OCI-LY7 (cell line): ENCODE data around the gene ZNF281. TPM values are rescaled to one million over a fixed set of nuclear protein-coding genes. Genes with fewer than 3 reads are reported as not detected.

Experiments
- BruUV-seq: library from RNA; stranded (reverse); fragments of 400-500 nt; replicated peaks from 2 replicates; lab custom pipeline; 2021; lab: Mats Ljungman, UMichigan
- CTCF ChIA-PET: fragments of 300-600 bp; sonication (Branson Sonifier 250); formaldehyde crosslinking; loops from one replicate; lab custom pipeline; 2022; ENCODE audit warnings: antibody characterized with exemption; ENCODE audit not compliant: unreplicated experiment; lab: Charles Lee
- POLR2A ChIA-PET: fragments of 300-600 bp; sonication (Branson Sonifier 250); formaldehyde crosslinking; loops from one replicate; lab custom pipeline; 2022; ENCODE audit warnings: antibody characterized with exemption; lab: Charles Lee
- DNase-seq: peaks from one replicate; pipeline ENCODE4 v3.0.0-alpha.2; 2015; ENCODE audit warnings: low spot score
- H2AFZ ChIP-seq: fragments of 200-600 bp; sonication (generic), shearing (Covaris generic); 2 replicates; pipeline ENCODE4 v1.6.1; 2014; ENCODE audit warnings: mild to moderate bottlenecking, antibody characterized with exemption, low read length, moderate library complexity
- H3K27ac ChIP-seq: fragments of 200-600 bp; sonication (generic); 2 replicates; pipeline ENCODE4 v1.5.1; 2014; ENCODE audit warnings: mixed run types, low read depth, mild to moderate bottlenecking, moderate library complexity, low read length, inconsistent platforms; ENCODE audit not compliant: poor library complexity, severe bottlenecking
- H3K36me3 ChIP-seq: fragments of 200-600 bp; sonication (generic); 2 replicates; pipeline ENCODE4 v1.6.1; 2014; ENCODE audit warnings: mild to moderate bottlenecking, antibody characterized with exemption, low read length, moderate library complexity, mixed read lengths; ENCODE audit not compliant: insufficient read depth
- H3K4me1 ChIP-seq: fragments of 200-600 bp; sonication (generic); 2 replicates; pipeline ENCODE4 v1.5.1; 2014; ENCODE audit warnings: mild to moderate bottlenecking, low read length; ENCODE audit not compliant: insufficient read depth, poor library complexity, severe bottlenecking
- H3K4me2 ChIP-seq: fragments of 200-600 bp; sonication (generic); 2 replicates; pipeline ENCODE4 v1.6.1; 2014; ENCODE audit warnings: mild to moderate bottlenecking, low read length
- H3K4me3 ChIP-seq: fragments of 200-600 bp; sonication (generic); 2 replicates; pipeline ENCODE4 v1.5.1; 2014; ENCODE audit warnings: mild to moderate bottlenecking, low read depth, low read length; ENCODE audit not compliant: poor library complexity, severe bottlenecking
- H3K79me2 ChIP-seq: fragments of 200-600 bp; sonication (generic); 2 replicates; pipeline ENCODE4 v1.6.1; 2016; ENCODE audit warnings: low read depth, mild to moderate bottlenecking, low read length, moderate library complexity, mixed read lengths; ENCODE audit not compliant: insufficient read depth
- H3K9me2 ChIP-seq: fragments of 200-600 bp; sonication (generic); 2 replicates; pipeline ENCODE4 v1.6.1; 2016; ENCODE audit warnings: mild to moderate bottlenecking, low read length, mixed read lengths; ENCODE audit not compliant: insufficient read depth
- H3K9me3 ChIP-seq: fragments of 200-600 bp; sonication (generic); 2 replicates; pipeline ENCODE4 v1.6.1; 2014; ENCODE audit warnings: mild to moderate bottlenecking, mixed run types, low read length, mixed read lengths
- H4K20me1 ChIP-seq: fragments of 200-600 bp; sonication (generic); 2 replicates; pipeline ENCODE4 v1.6.1; 2014; ENCODE audit warnings: mild to moderate bottlenecking, antibody characterized with exemption, low read length, moderate library complexity, mixed read lengths; ENCODE audit not compliant: insufficient read depth
- CTCF ChIP-seq: fragments of 200-600 bp; sonication (generic); conservative IDR thresholded peaks from 2 replicates; pipeline ENCODE4 v1.5.1; 2014; ENCODE audit warnings: mild to moderate bottlenecking, antibody characterized with exemption, low read length, moderate library complexity, mixed read lengths
- EZH2phosphoT487 ChIP-seq: fragments of 200-600 bp; sonication (generic); IDR thresholded peaks from 2 replicates; pipeline ENCODE4 v1.6.1; 2018; ENCODE audit warnings: low read depth, borderline replicate concordance, mild to moderate bottlenecking, mixed run types, antibody characterized with exemption, low read length, moderate library complexity, mixed read lengths
- intact Hi-C: fragments of 100-400 bp; cut with micrococcal nuclease; formaldehyde crosslinking; loops from one replicate; pipeline ENCODE4 v1.10.0; 2022; ENCODE audit not compliant: unreplicated experiment
- total RNA-seq, 2 experiments: library from RNA; depleted of rRNA in 1 of 2; stranded (reverse); fragments of >200 nt in 1 of 2; shearing (Covaris generic) in 1 of 2; gene quantifications; 2 replicates each; pipeline ENCODE4 v1.2.3, GENCODE V29; 2014 to 2022

Gene ZNF281
- total RNA-seq, 2 experiments from 2014 or later: 23.6 to 24.2 TPM

GRCh38 chr1:200415789-200416593 lies 6.2 kb upstream of the ZNF281 start:
- no peak overlapping the region for H3K27ac ChIP-seq
- no peaks in the 10 kb centered on the region for H3K9me2 ChIP-seq
- no peak for DNase-seq
- no TSS peak for BruUV-seq
- H3K36me3 ChIP-seq: no peaks in the 10 kb centered on the region
- CTCF ChIA-PET: no interaction called here
- H4K20me1 ChIP-seq: no peaks in the 10 kb centered on the region
- H3K4me1 ChIP-seq: peaks cover 3% of the 10 kb centered on the region
- no peak overlapping the region for H3K4me2 ChIP-seq
- POLR2A ChIA-PET: interaction anchor here (0.6 to 1.3 kb wide), 3 partner anchors 78 to 634 kb away, joined by 3 read pairs; no protein-coding TSS in a partner anchor
- no peak for TF ChIP-seq CTCF
- no peak for TF ChIP-seq EZH2phosphoT487
- no peaks in the 10 kb centered on the region for H3K79me2 ChIP-seq
- intact Hi-C loops: no loop called here
- no peaks in the 10 kb centered on the region for H3K9me3 ChIP-seq
- no peak overlapping the region for H3K4me3 ChIP-seq
- no peak overlapping the region for H2AFZ ChIP-seq

- no peak overlapping the region for H2AFZ ChIP-seq
Measured at GRCh38 chr1:200415227-200415626, 5.4 kb upstream of the ZNF281 start.

More at GRCh38 chr1:200415227-200415626, 5.4 kb upstream of the ZNF281 start:
- no peak overlapping the region for H3K4me3 ChIP-seq
- H3K9me2 ChIP-seq: no peaks in the 10 kb centered on the region
- POLR2A ChIA-PET: interaction anchor here (0.9 to 1.3 kb wide), 3 partner anchors 10 to 77 kb away, joined by 3 to 5 read pairs (median 5); no protein-coding TSS in a partner anchor
- peaks cover 9% of the 10 kb centered on the region for H3K4me1 ChIP-seq
- H3K79me2 ChIP-seq: no peaks in the 10 kb centered on the region
- CTCF ChIA-PET: no interaction called here
- H4K20me1 ChIP-seq: no peaks in the 10 kb centered on the region
- intact Hi-C loops: no loop called here
- no peak for TF ChIP-seq EZH2phosphoT487
- no peak for TF ChIP-seq CTCF
- H3K27ac ChIP-seq: no peak overlapping the region
- DNase-seq: no peak
- no peaks in the 10 kb centered on the region for H3K36me3 ChIP-seq
- no peaks in the 10 kb centered on the region for H3K9me3 ChIP-seq
- no TSS peak for BruUV-seq
- H3K4me2 ChIP-seq: no peak overlapping the region
